Measurements from ENCODE around the gene EPS8L3. TPM values are rescaled to one million over a fixed set of nuclear protein-coding genes. Genes with fewer than 3 reads are reported as not detected.

The EPS8L3 gene
- total and polyA plus RNA-seq, 9 of the 15 experiments (the other 6 are each of a cell fraction or from before 2014, with no cell fraction given), result 0.09 to 0.42 (median 0.14) TPM; not detected in 5

DNA sequence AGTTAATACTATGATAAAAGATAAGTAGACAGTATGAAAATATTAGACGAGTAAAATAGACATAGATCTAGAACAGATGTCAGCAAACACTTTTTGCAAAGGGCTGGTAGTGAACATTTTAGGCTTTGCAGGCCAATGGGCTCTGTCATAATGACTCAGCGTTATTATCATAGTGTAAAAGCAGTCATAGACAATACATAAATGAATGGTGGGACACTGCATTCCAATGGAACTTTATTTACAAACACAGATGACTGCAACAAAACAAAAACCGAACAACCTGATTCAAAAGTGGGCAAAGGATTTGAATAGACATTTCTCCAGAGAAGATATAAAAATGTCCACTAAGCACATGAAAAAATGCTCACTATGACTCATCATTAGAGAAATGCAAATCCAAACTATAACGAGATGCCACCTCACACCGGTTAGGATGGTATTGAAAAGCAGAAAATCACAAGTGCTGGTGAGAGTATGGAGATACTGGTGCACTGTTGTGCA is 44.3 kb downstream of the EPS8L3 start (continued):
- TF ChIP-seq ZNF609 (CRISPR knock-in tag; IDR thresholded peaks at IDR 0.05; ENCODE audit: borderline replicate concordance) (no peak), ZNF644 (tag; IDR thresholded peaks at IDR 0.05; ENCODE audit: low read depth) (peak; percentile 72), TAF7 (tag; IDR thresholded peaks at IDR 0.05) (no peak), CREM (IDR thresholded peaks at IDR 0.05; ENCODE audit: low read depth) (no peak), NFE2L1 (tag; IDR thresholded peaks at IDR 0.05; ENCODE audit: borderline replicate concordance, low read depth) (peak; percentile 99), TRIM24 (IDR thresholded peaks at IDR 0.05) (peak; percentile 69 to 78; a peak in 3 of 4 replicates), BRD9 (IDR thresholded peaks at IDR 0.05; ENCODE audit: low read depth, partially characterized antibody) (peak; percentile 29), NFE2 (IDR thresholded peaks at IDR 0.05; ENCODE audit: low read depth) (peak; percentile 99), ZNF324 (CRISPR knock-in tag; IDR thresholded peaks at IDR 0.05) (0 out of 2 replicates have a peak, but pooled peaks have one; percentile 32), SMAD3 (CRISPR knock-in tag; conservative IDR thresholded peaks at IDR 0.05) (peak; percentile 56; the same call in 1 of the 2 replicates), ZNF197 (CRISPR knock-in tag; IDR thresholded peaks at IDR 0.05; ENCODE audit: low read depth) (no peak), ZBTB1 (CRISPR knock-in tag; IDR thresholded peaks at IDR 0.05; ENCODE audit: borderline replicate concordance, low read depth) (no peak), SMARCC2 (IDR thresholded peaks at IDR 0.05; ENCODE audit: low read depth) (peak; percentile 90), L3MBTL2 (IDR thresholded peaks at IDR 0.05) (0 out of 2 replicates have a peak, but pooled peaks have one; percentile 49), GABPB1 (CRISPR knock-in tag; IDR thresholded peaks at IDR 0.05) (no peak), EP400 (IDR thresholded peaks at IDR 0.05) (peak; percentile 67; the same call in 1 of the 2 replicates)
- TF ChIP-seq, protein P1, sequence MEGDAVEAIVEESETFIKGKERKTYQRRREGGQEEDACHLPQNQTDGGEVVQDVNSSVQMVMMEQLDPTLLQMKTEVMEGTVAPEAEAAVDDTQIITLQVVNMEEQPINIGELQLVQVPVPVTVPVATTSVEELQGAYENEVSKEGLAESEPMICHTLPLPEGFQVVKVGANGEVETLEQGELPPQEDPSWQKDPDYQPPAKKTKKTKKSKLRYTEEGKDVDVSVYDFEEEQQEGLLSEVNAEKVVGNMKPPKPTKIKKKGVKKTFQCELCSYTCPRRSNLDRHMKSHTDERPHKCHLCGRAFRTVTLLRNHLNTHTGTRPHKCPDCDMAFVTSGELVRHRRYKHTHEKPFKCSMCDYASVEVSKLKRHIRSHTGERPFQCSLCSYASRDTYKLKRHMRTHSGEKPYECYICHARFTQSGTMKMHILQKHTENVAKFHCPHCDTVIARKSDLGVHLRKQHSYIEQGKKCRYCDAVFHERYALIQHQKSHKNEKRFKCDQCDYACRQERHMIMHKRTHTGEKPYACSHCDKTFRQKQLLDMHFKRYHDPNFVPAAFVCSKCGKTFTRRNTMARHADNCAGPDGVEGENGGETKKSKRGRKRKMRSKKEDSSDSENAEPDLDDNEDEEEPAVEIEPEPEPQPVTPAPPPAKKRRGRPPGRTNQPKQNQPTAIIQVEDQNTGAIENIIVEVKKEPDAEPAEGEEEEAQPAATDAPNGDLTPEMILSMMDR (IDR thresholded peaks at IDR 0.05 in 2 of 3, conservative IDR thresholded peaks at IDR 0.05 in 1 of 3; ENCODE audit: insufficient read depth in 2 of 3, low read depth in 1 of 3, low read length in 3 of 3), result no peak
- TF ChIP-seq, protein P2, sequence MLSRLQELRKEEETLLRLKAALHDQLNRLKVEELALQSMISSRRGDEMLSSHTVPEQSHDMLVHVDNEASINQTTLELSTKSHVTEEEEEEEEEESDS (CRISPR knock-in tag; IDR thresholded peaks at IDR 0.05), result 0 out of 2 replicates have a peak, but pooled peaks have one; percentile 1
- TF ChIP-seq, protein P3, sequence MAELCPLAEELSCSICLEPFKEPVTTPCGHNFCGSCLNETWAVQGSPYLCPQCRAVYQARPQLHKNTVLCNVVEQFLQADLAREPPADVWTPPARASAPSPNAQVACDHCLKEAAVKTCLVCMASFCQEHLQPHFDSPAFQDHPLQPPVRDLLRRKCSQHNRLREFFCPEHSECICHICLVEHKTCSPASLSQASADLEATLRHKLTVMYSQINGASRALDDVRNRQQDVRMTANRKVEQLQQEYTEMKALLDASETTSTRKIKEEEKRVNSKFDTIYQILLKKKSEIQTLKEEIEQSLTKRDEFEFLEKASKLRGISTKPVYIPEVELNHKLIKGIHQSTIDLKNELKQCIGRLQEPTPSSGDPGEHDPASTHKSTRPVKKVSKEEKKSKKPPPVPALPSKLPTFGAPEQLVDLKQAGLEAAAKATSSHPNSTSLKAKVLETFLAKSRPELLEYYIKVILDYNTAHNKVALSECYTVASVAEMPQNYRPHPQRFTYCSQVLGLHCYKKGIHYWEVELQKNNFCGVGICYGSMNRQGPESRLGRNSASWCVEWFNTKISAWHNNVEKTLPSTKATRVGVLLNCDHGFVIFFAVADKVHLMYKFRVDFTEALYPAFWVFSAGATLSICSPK (IDR thresholded peaks at IDR 0.05; ENCODE audit: borderline replicate concordance), result no peak
